Vagina (tissue), 2 donors: ENCODE results near the gene PLOD1. TPM values are rescaled to one million over a fixed set of nuclear protein-coding genes. Genes with fewer than 3 reads are reported as not detected.
A peak's percentile ranks its signal among the peaks of the same experiment; 100 is the strongest.

Experiments used
- DNase-seq, 2 donors: peaks; one replicate each; pipeline ENCODE4 v3.0.0-alpha.2; 2017; ENCODE audit errors: extremely low spot score in 2 of 2
- H3K27ac ChIP-seq: fragments of 200-600 bp; sonication (generic); one replicate; pipeline ENCODE4 v1.5.1; 2019
- H3K27me3 ChIP-seq: fragments of 200-600 bp; sonication (generic); one replicate; pipeline ENCODE4 v1.5.1; 2019
- H3K36me3 ChIP-seq, 2 donors: fragments of 200-600 bp; sonication (generic); one replicate each; pipeline ENCODE4 v1.5.1; 2017 to 2019
- H3K4me1 ChIP-seq: fragments of 200-600 bp; sonication (generic); one replicate; pipeline ENCODE4 v1.5.1; 2019
- H3K4me3 ChIP-seq, 2 donors: fragments of 200-600 bp; sonication (generic); 1 replicate in 1 of 2; 2 replicates in 1 of 2; pipeline ENCODE4 v1.5.1; 2016 to 2019
- H3K9me3 ChIP-seq: fragments of 200-600 bp; sonication (generic); one replicate; pipeline ENCODE4 v1.5.1; 2019
- POLR2A ChIP-seq, 2 donors: fragments of 450-650 bp; IDR thresholded peaks; one replicate each; pipeline ENCODE4 v1.6.1; 2017; ENCODE audit warnings: antibody characterized with exemption in 2 of 2, mild to moderate bottlenecking in 2 of 2, moderate library complexity in 2 of 2
- POLR2AphosphoS5 ChIP-seq, 2 donors: sonication (generic); formaldehyde crosslinking; IDR thresholded peaks; one replicate each; pipeline ENCODE4 v1.9.0; 2017; ENCODE audit warnings: antibody characterized with exemption in 2 of 2, mild to moderate bottlenecking in 2 of 2, low read depth in 1 of 2; ENCODE audit not compliant: insufficient read depth in 1 of 2
- intact Hi-C: fragments of 100-400 bp; cut with DNase I; formaldehyde crosslinking; loops from one replicate; pipeline ENCODE4 v1.15.1; 2023
- total RNA-seq: library from RNA; depleted of rRNA; stranded (reverse); fragments of >200 nt; gene quantifications from one replicate; pipeline ENCODE4 v1.2.3, GENCODE V29; 2016
- TF ChIP-seq, protein P1 (sequence below), 3 experiments: fragments of 450-650 bp in 2 of 3; fragments of 200-600 bp in 1 of 3; sonication (generic) in 1 of 3; IDR thresholded peaks; one replicate each; pipeline ENCODE4 v1.5.1; 2017 to 2019; ENCODE audit warnings: antibody characterized with exemption in 3 of 3, mild to moderate bottlenecking in 2 of 3, moderate library complexity in 2 of 3

Gene PLOD1
- total RNA-seq, 1 donor from 2014 or later, result 42.2 TPM

DNA sequence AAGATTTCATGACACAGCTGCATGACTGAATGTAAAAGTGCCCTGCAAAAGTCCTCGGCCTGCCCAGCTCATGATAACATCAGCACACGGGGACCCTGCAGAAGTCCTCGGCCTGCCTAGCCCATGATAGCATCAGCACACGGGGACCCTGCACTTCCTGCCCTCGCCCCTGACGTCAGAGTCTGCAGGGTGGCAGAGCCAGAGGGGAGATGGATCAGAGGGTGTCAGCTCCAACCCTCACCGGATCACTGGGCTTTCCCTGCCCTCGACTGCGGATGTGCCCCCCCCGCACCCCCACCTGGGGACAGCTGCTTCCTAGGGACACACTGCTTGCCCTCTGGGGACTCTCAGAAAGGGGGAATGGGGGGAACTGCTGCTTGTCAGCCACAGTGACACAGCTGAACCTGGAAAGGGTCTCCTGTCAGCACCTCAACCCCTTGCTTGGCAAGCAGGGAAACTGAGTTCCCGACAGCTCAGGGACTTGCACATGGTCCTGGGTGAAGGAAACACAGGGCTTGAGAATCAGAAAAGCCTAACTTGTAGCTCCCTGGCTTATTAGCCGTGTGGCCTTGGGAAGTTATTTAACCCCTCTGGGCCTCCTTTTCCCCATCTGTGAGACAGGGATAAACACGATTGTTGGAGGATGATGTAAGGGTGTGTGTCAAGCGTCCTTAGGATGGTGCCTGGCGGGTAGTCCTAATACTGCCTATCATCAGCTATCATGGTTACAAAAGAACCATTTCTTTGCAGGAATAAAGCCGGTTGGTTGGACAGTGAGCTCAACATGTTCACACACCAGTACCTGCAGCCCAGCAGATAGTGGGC lies 76.4 kb downstream of the PLOD1 start:
- H3K27ac ChIP-seq, result no peak overlapping the region
- intact Hi-C loops, result no loop called here

DNA sequence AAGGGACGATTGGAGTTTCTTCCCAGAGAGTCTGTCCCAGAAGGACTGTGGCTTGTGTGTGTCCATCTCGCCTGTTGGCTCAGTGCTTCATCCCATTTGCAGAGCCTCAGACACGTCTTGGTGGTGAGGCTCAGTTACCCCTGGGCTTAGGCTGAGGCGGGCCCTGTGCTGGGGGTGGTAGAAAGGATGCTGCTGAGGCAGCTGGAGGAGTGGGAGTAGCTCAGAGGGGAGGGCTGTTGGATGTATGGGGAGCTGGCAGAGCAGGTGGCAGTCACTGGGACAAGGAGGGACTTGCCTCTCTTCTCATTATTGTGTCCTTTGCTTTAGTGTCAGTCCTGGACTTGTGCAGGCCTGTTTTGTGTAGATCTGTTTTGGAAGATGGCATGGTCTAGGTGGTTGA lies 77.5 kb downstream of the PLOD1 start:
- no peak overlapping the region for H3K27ac ChIP-seq

More for the DNA sequence above, 76.4 kb downstream of the PLOD1 start:
- Histone ChIP-seq H3K4me1 (peaks cover 8% of the 10 kb centered on the region), H3K9me3 (no peaks in the 10 kb centered on the region), H3K4me3 (no peak overlapping the region), H3K27me3 (no peaks in the 10 kb centered on the region), H3K36me3 (peaks cover 0 to 54% of the 10 kb centered on the region in 2 donors)
- no peak for TF ChIP-seq POLR2AphosphoS5 (IDR thresholded peaks at IDR 0.05; ENCODE audit: insufficient read depth in 1 of 2, low read depth in 1 of 2)
- TF ChIP-seq, protein P1, sequence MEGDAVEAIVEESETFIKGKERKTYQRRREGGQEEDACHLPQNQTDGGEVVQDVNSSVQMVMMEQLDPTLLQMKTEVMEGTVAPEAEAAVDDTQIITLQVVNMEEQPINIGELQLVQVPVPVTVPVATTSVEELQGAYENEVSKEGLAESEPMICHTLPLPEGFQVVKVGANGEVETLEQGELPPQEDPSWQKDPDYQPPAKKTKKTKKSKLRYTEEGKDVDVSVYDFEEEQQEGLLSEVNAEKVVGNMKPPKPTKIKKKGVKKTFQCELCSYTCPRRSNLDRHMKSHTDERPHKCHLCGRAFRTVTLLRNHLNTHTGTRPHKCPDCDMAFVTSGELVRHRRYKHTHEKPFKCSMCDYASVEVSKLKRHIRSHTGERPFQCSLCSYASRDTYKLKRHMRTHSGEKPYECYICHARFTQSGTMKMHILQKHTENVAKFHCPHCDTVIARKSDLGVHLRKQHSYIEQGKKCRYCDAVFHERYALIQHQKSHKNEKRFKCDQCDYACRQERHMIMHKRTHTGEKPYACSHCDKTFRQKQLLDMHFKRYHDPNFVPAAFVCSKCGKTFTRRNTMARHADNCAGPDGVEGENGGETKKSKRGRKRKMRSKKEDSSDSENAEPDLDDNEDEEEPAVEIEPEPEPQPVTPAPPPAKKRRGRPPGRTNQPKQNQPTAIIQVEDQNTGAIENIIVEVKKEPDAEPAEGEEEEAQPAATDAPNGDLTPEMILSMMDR (IDR thresholded peaks at IDR 0.05), result no peak
- DNase-seq, result no peak

DNA sequence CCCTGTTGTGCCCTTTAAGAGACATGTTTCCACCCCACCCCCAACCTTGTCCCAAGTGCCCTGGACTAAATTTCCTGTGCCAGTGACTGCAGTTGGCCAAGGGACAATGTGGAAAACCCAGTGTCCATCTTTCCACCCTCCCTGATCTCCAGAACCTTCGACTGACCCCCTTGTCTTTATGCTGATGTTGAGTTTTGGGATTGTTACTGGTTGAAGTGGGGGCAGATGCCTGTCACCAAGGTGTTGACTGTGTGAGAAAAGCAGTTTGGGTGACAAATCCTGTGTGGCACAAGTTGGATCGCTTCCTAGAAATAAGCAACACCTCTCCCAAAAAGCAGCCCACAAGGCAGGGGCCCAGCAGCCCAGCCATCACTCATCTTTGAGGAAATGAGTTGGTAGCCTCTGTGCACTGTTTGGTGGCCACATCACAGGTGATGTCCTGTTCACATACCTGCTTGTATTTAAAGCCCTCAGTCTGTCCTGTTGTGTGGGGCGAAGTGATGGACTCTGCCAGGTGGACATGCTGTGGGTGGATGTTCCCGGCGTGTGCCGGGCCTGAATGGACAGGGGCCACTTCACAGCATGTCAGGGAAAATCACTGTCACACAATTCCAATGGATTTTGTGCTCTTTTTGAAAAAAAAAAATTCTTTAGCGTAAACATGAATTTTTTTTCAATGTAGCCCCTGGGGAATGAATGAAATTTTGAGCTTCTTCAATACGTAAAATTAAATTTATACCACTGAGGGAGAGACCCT lies 78.2 kb downstream of the PLOD1 start:
- TF ChIP-seq POLR2A (IDR thresholded peaks at IDR 0.05) (no peak), POLR2AphosphoS5 (IDR thresholded peaks at IDR 0.05; ENCODE audit: insufficient read depth in 1 of 2, low read depth in 1 of 2) (no peak)
- TF ChIP-seq, protein P1 (IDR thresholded peaks at IDR 0.05), result no peak
- Histone ChIP-seq H3K4me3 (no peak overlapping the region), H3K36me3 (peaks cover 0 to 37% of the 10 kb centered on the region in 2 donors), H3K4me1 (peaks cover 8% of the 10 kb centered on the region), H3K27ac (no peak overlapping the region), H3K27me3 (no peaks in the 10 kb centered on the region), H3K9me3 (no peaks in the 10 kb centered on the region)
- DNase-seq, result peak in 1 of 2 donors; percentile 67
- intact Hi-C loops, result no loop called here

More for the DNA sequence above, 77.5 kb downstream of the PLOD1 start:
- Histone ChIP-seq H3K9me3 (no peaks in the 10 kb centered on the region), H3K4me3 (no peak overlapping the region), H3K27me3 (no peaks in the 10 kb centered on the region), H3K4me1 (peaks cover 8% of the 10 kb centered on the region), H3K36me3 (peaks cover 0 to 43% of the 10 kb centered on the region in 2 donors)
- intact Hi-C loops, result no loop called here
- TF ChIP-seq POLR2A (IDR thresholded peaks at IDR 0.05) (no peak), POLR2AphosphoS5 (IDR thresholded peaks at IDR 0.05; ENCODE audit: insufficient read depth in 1 of 2, low read depth in 1 of 2) (no peak)
- TF ChIP-seq, protein P1 (IDR thresholded peaks at IDR 0.05), result no peak
- no peak for DNase-seq

DNA sequence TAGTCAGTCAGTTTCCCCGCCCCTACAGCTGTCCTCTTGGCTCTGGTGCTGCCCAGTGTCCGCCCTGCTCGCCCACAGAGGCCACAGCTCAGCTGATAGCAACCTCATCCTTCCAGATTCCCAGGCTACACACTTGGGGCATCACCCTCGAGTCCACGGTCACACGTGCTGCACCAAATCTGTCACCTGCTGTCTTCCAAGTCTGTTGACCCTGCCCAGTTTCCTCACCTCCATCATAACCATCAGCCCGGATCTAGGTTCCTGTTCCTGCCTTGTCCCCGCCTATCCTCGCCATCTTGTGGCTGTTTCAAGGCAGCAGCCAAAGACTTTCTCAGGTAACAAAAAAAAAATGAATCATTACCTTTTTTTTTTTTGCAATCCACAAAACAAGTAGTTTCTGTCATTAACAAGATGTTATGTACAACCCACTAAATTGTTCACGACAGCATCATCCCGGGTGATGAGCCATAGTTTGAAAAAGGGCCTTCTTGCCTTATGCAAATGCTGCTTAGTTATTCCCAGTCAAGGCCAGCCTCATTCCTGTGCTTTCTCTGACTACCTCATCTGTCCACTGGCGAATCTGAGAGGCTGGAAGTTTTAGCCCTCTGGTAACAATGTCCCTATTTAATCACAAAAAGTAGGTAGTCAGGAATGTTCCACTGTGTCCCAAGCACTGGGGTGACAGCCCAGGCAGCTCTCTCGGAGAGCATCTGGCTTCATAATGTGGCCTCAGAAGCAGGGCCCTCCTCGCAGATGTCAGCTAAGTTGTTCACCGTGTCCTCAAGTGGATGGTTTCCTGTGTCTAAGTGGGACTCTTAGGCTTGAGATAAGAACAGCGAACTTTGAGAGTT lies 79.8 kb downstream of the PLOD1 start:
- Histone ChIP-seq H3K4me3 (no peak overlapping the region), H3K27me3 (no peaks in the 10 kb centered on the region), H3K36me3 (peaks cover 0 to 34% of the 10 kb centered on the region in 2 donors), H3K27ac (peak overlapping the region; percentile 7), H3K9me3 (no peaks in the 10 kb centered on the region), H3K4me1 (peaks cover 8% of the 10 kb centered on the region)
- intact Hi-C loops, result no loop called here
- DNase-seq, result no peak
- TF ChIP-seq POLR2A (IDR thresholded peaks at IDR 0.05) (no peak), POLR2AphosphoS5 (IDR thresholded peaks at IDR 0.05; ENCODE audit: insufficient read depth in 1 of 2, low read depth in 1 of 2) (no peak)
- TF ChIP-seq, protein P1 (IDR thresholded peaks at IDR 0.05), result no peak
